Fibroblast of lung (primary cell): ENCODE results near the gene CDC25B. TPM values are rescaled to one million over a fixed set of nuclear protein-coding genes. Genes with fewer than 3 reads are reported as not detected.

ENCODE experiments used
- DNase-seq, 2 donors: peaks; one replicate each; pipeline versions ENCODE4 v3.0.0 to v3.0.0-alpha.2; 2010; ENCODE audit warnings: low read depth in 2 of 2
- H2AFZ ChIP-seq: 2 replicates; pipeline ENCODE4 v1.5.1; 2012; ENCODE audit warnings: low read length, control low read depth, inconsistent platforms
- H3K27ac ChIP-seq: 2 replicates; pipeline ENCODE4 v1.5.1; 2011; ENCODE audit warnings: low read length, control low read depth; ENCODE audit not compliant: insufficient read depth
- H3K27me3 ChIP-seq: 2 replicates; pipeline ENCODE4 v1.5.1; 2011; ENCODE audit warnings: mild to moderate bottlenecking, low read length; ENCODE audit not compliant: control insufficient read depth, insufficient read depth
- H3K36me3 ChIP-seq: 2 replicates; pipeline ENCODE4 v1.5.1; 2011; ENCODE audit warnings: low read length; ENCODE audit not compliant: control insufficient read depth, insufficient read depth
- H3K4me1 ChIP-seq: 2 replicates; pipeline ENCODE4 v1.5.1; 2011; ENCODE audit warnings: low read length; ENCODE audit not compliant: control insufficient read depth, insufficient read depth; ENCODE audit errors: extremely low read depth
- H3K4me2 ChIP-seq: 2 replicates; pipeline ENCODE4 v1.5.1; 2011; ENCODE audit warnings: low read length, control low read depth; ENCODE audit not compliant: insufficient read depth; ENCODE audit errors: extremely low read depth
- H3K4me3 ChIP-seq, 4 experiments: fragments of 200-600 bp in 1 of 4; sonication (generic) in 1 of 4; replicated peaks in 1 of 4; 2 replicates each; pipeline ENCODE4 v1.5.1; 2011 to 2016; ENCODE audit warnings: low read length in 4 of 4, low read depth in 3 of 4, mild to moderate bottlenecking in 3 of 4, control low read depth in 2 of 4, inconsistent platforms in 1 of 4, mixed read lengths in 1 of 4; ENCODE audit not compliant: insufficient read depth in 1 of 4; ENCODE audit errors: control extremely low read depth in 1 of 4
- H3K79me2 ChIP-seq: 2 replicates; pipeline ENCODE4 v1.5.1; 2012; ENCODE audit warnings: mild to moderate bottlenecking, low read length, inconsistent platforms; ENCODE audit not compliant: control insufficient read depth, insufficient read depth
- H3K9ac ChIP-seq: 2 replicates; pipeline ENCODE4 v1.5.1; 2011; ENCODE audit warnings: mild to moderate bottlenecking, low read length, control low read depth; ENCODE audit not compliant: insufficient read depth
- H3K9me3 ChIP-seq: 2 replicates; pipeline ENCODE4 v1.5.1; 2012; ENCODE audit warnings: low read depth, low read length; ENCODE audit not compliant: control insufficient read depth, insufficient read depth
- H4K20me1 ChIP-seq: 2 replicates; pipeline ENCODE4 v1.5.1; 2011; ENCODE audit warnings: low read length; ENCODE audit not compliant: control insufficient read depth, insufficient read depth; ENCODE audit errors: extremely low read depth
- EZH2 ChIP-seq: IDR thresholded peaks from 2 replicates; pipeline ENCODE4 v1.5.1; 2012; ENCODE audit warnings: low read length, control low read depth, mild to moderate bottlenecking; ENCODE audit errors: missing control alignments
- polyA plus RNA-seq, 2 donors: library from polyadenylated mRNA; depleted of rRNA in 1 of 2; stranded (reverse) in 1 of 2; unstranded in 1 of 2; fragments of >200 nt; gene quantifications; 2 replicates each; pipeline ENCODE4 v1.2.1, GENCODE V29; 2011 to 2012; ENCODE audit warnings: missing spikeins in 1 of 2
- total RNA-seq: library from RNA; depleted of rRNA; stranded (reverse); fragments of >200 nt; gene quantifications from 2 replicates; pipeline ENCODE4 v1.2.1, GENCODE V29; 2014
- TF ChIP-seq, protein P1 (sequence below), 2 donors: IDR thresholded peaks in 1 of 2; conservative IDR thresholded peaks in 1 of 2; 1 replicate in 1 of 2; 2 replicates in 1 of 2; pipeline ENCODE4 v1.5.1; 2011 to 2012; ENCODE audit warnings: low read length in 2 of 2, control low read depth in 1 of 2, inconsistent platforms in 1 of 2, low read depth in 1 of 2, mild to moderate bottlenecking in 1 of 2

The CDC25B gene
- total and polyA plus RNA-seq, 2 donors (not counting 1 experiment from before 2014, with no cell fraction given), result 38.2 to 62.1 TPM

GRCh38 chr20:3749087-3749688 is 46.9 kb upstream of the CDC25B start:
- H3K4me1 ChIP-seq, result no peaks in the 10 kb centered on the region
- H3K27ac ChIP-seq, result no peak overlapping the region
- no peaks in the 10 kb centered on the region for H3K79me2 ChIP-seq
- H3K4me2 ChIP-seq, result no peak overlapping the region
- no peak overlapping the region for H3K4me3 ChIP-seq
- H3K9me3 ChIP-seq, result no peaks in the 10 kb centered on the region
- no peaks in the 10 kb centered on the region for H3K27me3 ChIP-seq
- no peak overlapping the region for H2AFZ ChIP-seq
- H3K36me3 ChIP-seq, result no peaks in the 10 kb centered on the region
- no peaks in the 10 kb centered on the region for H4K20me1 ChIP-seq
- no peak overlapping the region for H3K9ac ChIP-seq
- DNase-seq, result no peak
- TF ChIP-seq, protein P1, sequence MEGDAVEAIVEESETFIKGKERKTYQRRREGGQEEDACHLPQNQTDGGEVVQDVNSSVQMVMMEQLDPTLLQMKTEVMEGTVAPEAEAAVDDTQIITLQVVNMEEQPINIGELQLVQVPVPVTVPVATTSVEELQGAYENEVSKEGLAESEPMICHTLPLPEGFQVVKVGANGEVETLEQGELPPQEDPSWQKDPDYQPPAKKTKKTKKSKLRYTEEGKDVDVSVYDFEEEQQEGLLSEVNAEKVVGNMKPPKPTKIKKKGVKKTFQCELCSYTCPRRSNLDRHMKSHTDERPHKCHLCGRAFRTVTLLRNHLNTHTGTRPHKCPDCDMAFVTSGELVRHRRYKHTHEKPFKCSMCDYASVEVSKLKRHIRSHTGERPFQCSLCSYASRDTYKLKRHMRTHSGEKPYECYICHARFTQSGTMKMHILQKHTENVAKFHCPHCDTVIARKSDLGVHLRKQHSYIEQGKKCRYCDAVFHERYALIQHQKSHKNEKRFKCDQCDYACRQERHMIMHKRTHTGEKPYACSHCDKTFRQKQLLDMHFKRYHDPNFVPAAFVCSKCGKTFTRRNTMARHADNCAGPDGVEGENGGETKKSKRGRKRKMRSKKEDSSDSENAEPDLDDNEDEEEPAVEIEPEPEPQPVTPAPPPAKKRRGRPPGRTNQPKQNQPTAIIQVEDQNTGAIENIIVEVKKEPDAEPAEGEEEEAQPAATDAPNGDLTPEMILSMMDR (conservative IDR thresholded peaks at IDR 0.05 in 1 of 2, IDR thresholded peaks at IDR 0.05 in 1 of 2; ENCODE audit: low read depth in 1 of 2, low read length in 2 of 2), result no peak
- no peak for TF ChIP-seq EZH2

DNA sequence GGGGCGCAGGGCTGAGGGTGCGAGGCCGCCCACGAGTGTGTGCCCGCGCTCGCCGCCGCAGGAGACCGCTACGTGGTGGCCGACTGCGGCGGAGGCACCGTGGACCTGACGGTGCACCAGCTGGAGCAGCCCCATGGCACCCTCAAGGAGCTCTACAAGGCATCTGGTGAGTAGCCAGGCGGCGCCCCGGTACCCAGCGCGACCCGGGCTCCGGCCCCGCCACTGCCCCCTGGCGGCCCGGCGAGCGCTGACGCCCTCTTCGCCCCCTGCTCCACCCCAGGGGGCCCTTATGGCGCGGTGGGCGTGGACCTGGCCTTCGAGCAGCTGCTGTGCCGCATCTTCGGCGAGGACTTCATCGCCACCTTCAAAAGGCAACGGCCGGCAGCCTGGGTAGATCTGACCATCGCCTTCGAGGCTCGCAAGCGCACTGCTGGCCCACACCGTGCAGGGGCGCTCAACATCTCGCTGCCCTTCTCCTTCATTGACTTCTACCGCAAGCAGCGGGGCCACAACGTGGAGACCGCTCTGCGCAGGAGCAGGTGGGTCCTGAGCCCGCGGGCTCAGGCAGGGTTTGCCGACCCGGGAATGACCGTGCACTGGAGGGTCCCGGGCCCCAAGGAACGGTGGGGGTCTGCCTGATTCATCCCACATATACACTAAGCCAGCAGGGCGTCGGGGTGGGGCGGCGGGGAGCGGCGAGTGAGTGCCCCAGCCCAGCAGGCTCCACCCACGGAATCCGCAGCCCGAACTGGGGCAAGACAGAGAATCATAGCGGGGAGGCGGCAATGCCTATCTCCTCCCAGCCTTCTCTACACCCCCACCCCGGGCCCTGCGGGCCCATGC is 46.2 kb upstream of the CDC25B start:
- Histone ChIP-seq H3K27ac (no peak overlapping the region), H3K79me2 (no peaks in the 10 kb centered on the region), H3K4me1 (no peaks in the 10 kb centered on the region), H2AFZ (no peak overlapping the region), H3K4me2 (no peak overlapping the region), H3K4me3 (no peak overlapping the region), H3K36me3 (no peaks in the 10 kb centered on the region), H3K27me3 (no peaks in the 10 kb centered on the region), H3K9ac (no peak overlapping the region), H3K9me3 (no peaks in the 10 kb centered on the region), H4K20me1 (no peaks in the 10 kb centered on the region)
- TF ChIP-seq, protein P1 (conservative IDR thresholded peaks at IDR 0.05 in 1 of 2, IDR thresholded peaks at IDR 0.05 in 1 of 2; ENCODE audit: low read depth in 1 of 2, low read length in 2 of 2), result peak in 1 of 2 donors; percentile 30
- no peak for TF ChIP-seq EZH2
- peak in 1 of 2 donors; percentile 13 for DNase-seq

DNA sequence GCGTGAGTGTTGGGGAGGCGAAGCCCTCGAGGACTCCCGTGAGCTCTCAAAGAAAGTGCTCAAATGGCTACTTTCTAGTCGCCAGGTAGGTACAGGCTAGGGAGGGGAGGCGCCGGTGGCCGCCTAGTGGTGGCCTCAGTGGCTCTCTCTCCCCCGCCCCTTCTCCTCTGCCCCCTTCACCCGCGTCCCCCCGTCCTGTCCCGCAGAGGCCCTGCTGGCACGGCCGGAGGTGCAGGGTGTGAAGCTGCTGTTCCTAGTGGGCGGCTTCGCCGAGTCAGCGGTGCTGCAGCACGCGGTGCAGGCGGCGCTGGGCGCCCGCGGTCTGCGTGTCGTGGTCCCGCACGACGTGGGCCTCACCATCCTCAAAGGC is 44.8 kb upstream of the CDC25B start:
- Histone ChIP-seq H3K4me3 (no peak overlapping the region), H3K27me3 (no peaks in the 10 kb centered on the region), H3K9me3 (no peaks in the 10 kb centered on the region), H3K36me3 (no peaks in the 10 kb centered on the region), H2AFZ (no peak overlapping the region), H3K4me1 (no peaks in the 10 kb centered on the region), H3K9ac (no peak overlapping the region), H3K27ac (no peak overlapping the region), H4K20me1 (no peaks in the 10 kb centered on the region), H3K4me2 (no peak overlapping the region), H3K79me2 (no peaks in the 10 kb centered on the region)
- DNase-seq, result no peak
- TF ChIP-seq EZH2, result no peak
- TF ChIP-seq, protein P1 (conservative IDR thresholded peaks at IDR 0.05 in 1 of 2, IDR thresholded peaks at IDR 0.05 in 1 of 2; ENCODE audit: low read depth in 1 of 2, low read length in 2 of 2), result no peak
